ENCODE measurements around the gene CRB2.

CRB2 gene

DNA sequence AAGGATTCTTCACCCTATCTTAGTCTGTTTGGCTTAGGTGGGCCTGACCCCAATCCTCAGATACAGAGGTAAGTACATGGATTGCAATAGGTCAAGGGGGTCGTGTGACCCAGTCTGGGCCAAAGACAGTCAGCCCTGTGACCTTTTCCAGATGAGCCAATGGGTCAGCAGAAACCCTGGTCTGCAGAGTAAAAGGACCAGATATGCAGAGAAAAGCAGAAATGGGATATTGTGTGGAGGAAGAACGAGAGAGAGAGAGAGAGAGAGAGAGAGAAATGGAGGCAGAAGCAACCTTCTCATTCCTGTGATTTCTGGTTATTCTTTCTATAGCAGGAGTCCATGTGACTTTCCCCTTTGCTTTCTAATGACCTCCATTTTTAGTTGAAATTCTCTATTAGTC, 40.4 kb upstream of the CRB2 start:
- in situ Hi-C loops (cut with HindIII; ENCODE audit: low sequenced_read_pairs): no loop called here
- DNase-seq (ENCODE audit: low read depth): no peak
- no peak overlapping the region for H3K4me3 ChIP-seq (ENCODE audit: low read depth, low read length)
- TF ChIP-seq, protein P1, sequence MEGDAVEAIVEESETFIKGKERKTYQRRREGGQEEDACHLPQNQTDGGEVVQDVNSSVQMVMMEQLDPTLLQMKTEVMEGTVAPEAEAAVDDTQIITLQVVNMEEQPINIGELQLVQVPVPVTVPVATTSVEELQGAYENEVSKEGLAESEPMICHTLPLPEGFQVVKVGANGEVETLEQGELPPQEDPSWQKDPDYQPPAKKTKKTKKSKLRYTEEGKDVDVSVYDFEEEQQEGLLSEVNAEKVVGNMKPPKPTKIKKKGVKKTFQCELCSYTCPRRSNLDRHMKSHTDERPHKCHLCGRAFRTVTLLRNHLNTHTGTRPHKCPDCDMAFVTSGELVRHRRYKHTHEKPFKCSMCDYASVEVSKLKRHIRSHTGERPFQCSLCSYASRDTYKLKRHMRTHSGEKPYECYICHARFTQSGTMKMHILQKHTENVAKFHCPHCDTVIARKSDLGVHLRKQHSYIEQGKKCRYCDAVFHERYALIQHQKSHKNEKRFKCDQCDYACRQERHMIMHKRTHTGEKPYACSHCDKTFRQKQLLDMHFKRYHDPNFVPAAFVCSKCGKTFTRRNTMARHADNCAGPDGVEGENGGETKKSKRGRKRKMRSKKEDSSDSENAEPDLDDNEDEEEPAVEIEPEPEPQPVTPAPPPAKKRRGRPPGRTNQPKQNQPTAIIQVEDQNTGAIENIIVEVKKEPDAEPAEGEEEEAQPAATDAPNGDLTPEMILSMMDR (IDR thresholded peaks at IDR 0.05; ENCODE audit: low read depth, low read length, missing control alignments): no peak

DNA sequence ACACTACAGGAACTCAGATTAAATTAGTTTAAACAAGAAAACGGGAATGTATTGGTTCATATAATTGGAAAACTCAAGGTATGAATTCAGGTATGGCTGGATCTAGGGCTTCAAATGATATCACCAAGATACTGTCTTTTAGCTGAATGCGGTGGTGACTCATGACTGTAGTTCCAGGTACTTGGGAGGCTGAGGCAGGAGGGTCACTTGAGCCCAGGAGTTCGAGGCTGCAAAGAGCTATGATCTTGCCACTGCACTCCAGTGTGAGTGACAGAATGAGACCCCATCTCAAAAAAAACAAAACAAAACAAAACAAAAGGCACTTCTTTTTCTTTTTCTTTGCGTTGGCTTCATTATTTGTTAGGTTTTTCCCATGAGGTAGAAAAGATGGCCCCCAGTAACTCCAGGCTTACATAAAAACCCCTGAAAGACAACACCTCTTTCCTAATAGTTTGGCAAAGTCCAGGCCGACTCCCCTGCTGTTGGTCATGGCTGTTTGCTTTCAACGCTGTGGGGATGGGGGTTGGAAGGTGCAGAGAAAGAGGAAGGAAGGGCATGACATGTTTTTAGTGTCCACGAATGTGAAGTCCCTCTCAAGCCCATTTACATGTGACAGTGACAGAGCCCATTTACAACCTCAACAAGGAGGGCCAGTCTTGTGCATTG, 39.8 kb upstream of the CRB2 start:
- TF ChIP-seq, protein P1 (IDR thresholded peaks at IDR 0.05; ENCODE audit: low read depth, low read length, missing control alignments): no peak
- DNase-seq (ENCODE audit: low read depth): no peak
- H3K4me3 ChIP-seq (ENCODE audit: low read depth, low read length): no peak overlapping the region
- in situ Hi-C loops (cut with HindIII; ENCODE audit: low sequenced_read_pairs): no loop called here

DNA sequence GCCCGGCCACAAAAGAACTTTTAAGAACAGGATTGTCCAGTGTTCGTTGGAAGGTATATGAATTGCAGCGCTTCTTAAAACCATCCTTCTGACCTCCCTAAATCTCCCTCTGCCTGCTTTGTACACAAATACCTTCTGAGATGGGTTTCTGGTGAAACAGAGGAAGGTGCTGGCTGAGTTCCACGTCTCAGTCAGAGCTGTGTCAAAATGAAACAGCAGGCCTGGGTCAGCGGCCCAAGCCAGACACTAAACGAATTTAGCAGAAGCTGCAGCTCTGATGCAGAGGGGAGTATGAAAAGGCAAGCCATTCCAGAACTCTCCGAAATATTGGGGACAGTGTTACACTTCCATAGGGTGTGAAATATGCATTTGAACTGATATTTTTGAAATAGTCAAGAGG, 37.8 kb upstream of the CRB2 start:
- TF ChIP-seq, protein P1 (IDR thresholded peaks at IDR 0.05; ENCODE audit: low read depth, low read length, missing control alignments): no peak
- DNase-seq (ENCODE audit: low read depth): no peak
- H3K4me3 ChIP-seq (ENCODE audit: low read depth, low read length): no peak overlapping the region
- in situ Hi-C loops (cut with HindIII; ENCODE audit: low sequenced_read_pairs): no loop called here

DNA sequence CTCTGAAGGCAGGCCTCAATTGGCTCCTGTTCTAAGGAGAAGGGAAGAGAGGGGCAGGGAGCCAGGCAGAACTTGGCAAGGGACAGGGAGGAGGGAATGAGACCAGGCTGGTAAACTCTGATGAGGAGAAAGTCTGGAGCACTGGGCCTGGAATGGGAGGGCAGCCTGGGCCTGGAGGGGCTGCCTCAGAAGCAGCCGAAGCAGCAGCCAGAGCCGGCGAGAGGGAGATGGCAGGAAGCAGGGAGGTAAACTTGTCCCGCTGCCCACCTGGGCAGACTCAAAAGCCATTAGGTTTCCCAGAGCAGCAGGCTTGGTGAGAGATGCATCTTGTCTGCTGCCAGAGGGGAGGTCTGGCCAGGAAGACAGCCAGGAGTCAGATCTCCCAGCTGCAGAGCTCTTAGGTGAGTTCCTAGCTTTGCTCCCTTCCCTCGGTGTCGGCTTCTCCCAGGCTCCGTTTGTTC, 37.0 kb upstream of the CRB2 start:
- in situ Hi-C loops (cut with HindIII; ENCODE audit: low sequenced_read_pairs): no loop called here
- TF ChIP-seq, protein P1 (IDR thresholded peaks at IDR 0.05; ENCODE audit: low read depth, low read length, missing control alignments): no peak
- DNase-seq (ENCODE audit: low read depth): no peak
- H3K4me3 ChIP-seq (ENCODE audit: low read depth, low read length): no peak overlapping the region

DNA sequence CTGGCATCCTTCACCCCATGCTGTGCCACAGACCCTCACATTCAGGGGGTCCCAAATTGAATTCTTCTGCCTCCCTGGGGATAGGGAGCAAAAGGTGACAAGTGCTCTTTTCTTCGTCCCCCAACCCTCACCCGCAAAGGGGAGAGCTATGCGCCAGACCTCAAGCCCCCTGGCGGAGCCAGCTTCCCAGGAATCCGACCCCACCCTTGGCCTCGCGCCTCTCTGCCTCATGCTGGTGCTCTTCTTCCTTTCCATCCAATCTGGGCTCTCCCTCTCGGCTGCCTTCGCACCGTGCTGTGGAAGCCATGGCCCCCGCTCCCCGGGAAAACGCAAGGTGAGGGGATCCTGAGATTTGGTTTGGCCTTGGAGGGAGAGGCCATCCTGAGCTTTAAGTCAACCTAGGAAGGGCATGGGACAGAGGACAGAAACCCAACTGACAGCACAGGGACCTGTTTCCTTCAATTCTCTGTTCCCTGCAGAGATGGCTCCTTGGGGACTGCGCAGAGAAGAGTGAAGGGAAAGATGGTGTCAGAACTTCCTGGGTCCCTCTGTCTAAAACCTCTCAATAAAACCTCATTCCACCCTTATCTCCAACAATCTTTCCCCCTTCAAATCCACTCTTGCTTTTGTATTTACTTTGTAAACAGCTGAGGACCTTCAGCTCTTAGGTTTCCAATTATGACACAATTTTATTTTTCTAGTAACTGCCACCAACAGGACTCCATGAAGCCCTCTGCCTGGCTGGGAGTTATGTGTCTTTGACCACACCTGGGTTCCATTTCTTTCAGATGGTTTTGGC, 36.3 kb upstream of the CRB2 start:
- TF ChIP-seq, protein P1 (IDR thresholded peaks at IDR 0.05; ENCODE audit: low read depth, low read length, missing control alignments): no peak
- in situ Hi-C loops (cut with HindIII; ENCODE audit: low sequenced_read_pairs): no loop called here

DNA sequence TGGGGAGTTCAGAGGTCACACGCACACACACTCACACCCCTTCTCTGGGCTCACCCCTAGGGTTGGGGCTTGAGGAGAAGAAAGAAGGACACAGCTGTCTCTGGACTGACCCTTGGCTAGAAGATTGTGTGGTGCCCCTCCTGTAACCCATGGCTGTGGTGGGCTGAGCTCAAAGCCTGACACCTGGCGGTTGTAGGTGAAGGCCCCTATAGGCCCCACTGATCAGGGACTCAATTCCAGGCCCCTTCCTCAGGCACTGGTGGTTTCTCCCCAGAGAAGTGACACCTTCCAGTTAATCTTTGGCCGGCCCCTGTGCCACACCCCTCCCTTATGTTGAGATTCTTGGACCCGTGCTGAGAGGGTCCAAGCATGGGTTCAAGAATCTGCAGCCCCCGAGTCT, 35.2 kb upstream of the CRB2 start:
- no peak overlapping the region for H3K4me3 ChIP-seq (ENCODE audit: low read depth, low read length)
- DNase-seq (ENCODE audit: low read depth): no peak
- in situ Hi-C loops (cut with HindIII; ENCODE audit: low sequenced_read_pairs): no loop called here
- TF ChIP-seq, protein P1 (IDR thresholded peaks at IDR 0.05; ENCODE audit: low read depth, low read length, missing control alignments): no peak

More for the DNA sequence above, 36.3 kb upstream of the CRB2 start:
- DNase-seq (ENCODE audit: low read depth): no peak
- H3K4me3 ChIP-seq (ENCODE audit: low read depth, low read length): no peak overlapping the region
